DND-41 (cell line): ENCODE measurements around the gene ZNF536.

Experiments used
- EZH2 ChIP-seq: IDR thresholded peaks from 3 replicates; pipeline ENCODE4 v1.6.1; 2012; ENCODE audit warnings: borderline replicate concordance, low read depth, mild to moderate bottlenecking, moderate library complexity, low read length, inconsistent platforms; ENCODE audit not compliant: severe bottlenecking
- TF ChIP-seq, protein P1 (sequence below): IDR thresholded peaks from 2 replicates; pipeline ENCODE4 v1.5.1; 2012; ENCODE audit warnings: borderline replicate concordance, low read length, moderate library complexity, mild to moderate bottlenecking; ENCODE audit not compliant: poor library complexity, severe bottlenecking; ENCODE audit errors: extremely low read depth

- TF ChIP-seq, protein P1, sequence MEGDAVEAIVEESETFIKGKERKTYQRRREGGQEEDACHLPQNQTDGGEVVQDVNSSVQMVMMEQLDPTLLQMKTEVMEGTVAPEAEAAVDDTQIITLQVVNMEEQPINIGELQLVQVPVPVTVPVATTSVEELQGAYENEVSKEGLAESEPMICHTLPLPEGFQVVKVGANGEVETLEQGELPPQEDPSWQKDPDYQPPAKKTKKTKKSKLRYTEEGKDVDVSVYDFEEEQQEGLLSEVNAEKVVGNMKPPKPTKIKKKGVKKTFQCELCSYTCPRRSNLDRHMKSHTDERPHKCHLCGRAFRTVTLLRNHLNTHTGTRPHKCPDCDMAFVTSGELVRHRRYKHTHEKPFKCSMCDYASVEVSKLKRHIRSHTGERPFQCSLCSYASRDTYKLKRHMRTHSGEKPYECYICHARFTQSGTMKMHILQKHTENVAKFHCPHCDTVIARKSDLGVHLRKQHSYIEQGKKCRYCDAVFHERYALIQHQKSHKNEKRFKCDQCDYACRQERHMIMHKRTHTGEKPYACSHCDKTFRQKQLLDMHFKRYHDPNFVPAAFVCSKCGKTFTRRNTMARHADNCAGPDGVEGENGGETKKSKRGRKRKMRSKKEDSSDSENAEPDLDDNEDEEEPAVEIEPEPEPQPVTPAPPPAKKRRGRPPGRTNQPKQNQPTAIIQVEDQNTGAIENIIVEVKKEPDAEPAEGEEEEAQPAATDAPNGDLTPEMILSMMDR, result no peak
- TF ChIP-seq EZH2, result no peak
Measured at GRCh38 chr19:30446850-30447552, 74.8 kb downstream of the ZNF536 start.
